Keratinocyte (primary cell): Measurements from ENCODE around the gene CASP14. TPM values are rescaled to one million over a fixed set of nuclear protein-coding genes. Genes with fewer than 3 reads are reported as not detected.

ENCODE experiments used
- DNase-seq: peaks from one replicate; pipeline ENCODE4 v3.0.0-alpha.2; 2011; ENCODE audit warnings: low read depth, missing footprints, low spot score
- FAIRE-seq: peaks from 2 replicates; lab custom pipeline; 2011; peaks lifted over from hg19 to GRCh38; lab: Jason Lieb, UNC
- H2AFZ ChIP-seq: 2 replicates; pipeline ENCODE4 v1.6.0; 2012; ENCODE audit warnings: low read length, control low read depth, inconsistent platforms; ENCODE audit not compliant: control insufficient read depth
- H3K27ac ChIP-seq: 2 replicates; pipeline ENCODE4 v1.5.1; 2011; ENCODE audit warnings: low read length; ENCODE audit not compliant: control insufficient read depth, insufficient read depth
- H3K27me3 ChIP-seq: 3 replicates; pipeline ENCODE4 v1.6.0; 2011; ENCODE audit warnings: low read length; ENCODE audit not compliant: control insufficient read depth, insufficient read depth; ENCODE audit errors: extremely low read depth
- H3K36me3 ChIP-seq, 2 experiments: 2 replicates in 1 of 2; 3 replicates in 1 of 2; pipeline ENCODE4 v1.5.1; 2011; ENCODE audit warnings: low read length in 2 of 2, mild to moderate bottlenecking in 1 of 2; ENCODE audit not compliant: control insufficient read depth in 2 of 2, insufficient read depth in 2 of 2; ENCODE audit errors: extremely low read depth in 1 of 2
- H3K4me1 ChIP-seq: 3 replicates; pipeline ENCODE4 v1.5.1; 2011; ENCODE audit warnings: low read length; ENCODE audit not compliant: control insufficient read depth, insufficient read depth; ENCODE audit errors: extremely low read depth
- H3K4me2 ChIP-seq: 3 replicates; pipeline ENCODE4 v1.6.0; 2011; ENCODE audit warnings: low read depth, low read length; ENCODE audit not compliant: control insufficient read depth, insufficient read depth; ENCODE audit errors: extremely low read depth
- H3K4me3 ChIP-seq, 3 experiments: fragments of 200-600 bp in 1 of 3; sonication (generic) in 1 of 3; 2 replicates in 2 of 3; 3 replicates in 1 of 3; pipeline ENCODE4 v1.5.1; 2011 to 2016; ENCODE audit warnings: low read length in 3 of 3, mild to moderate bottlenecking in 3 of 3, control low read depth in 2 of 3, inconsistent platforms in 1 of 3, low read depth in 1 of 3, mixed read lengths in 1 of 3, mixed run types in 1 of 3, moderate library complexity in 1 of 3; ENCODE audit not compliant: control insufficient read depth in 2 of 3, insufficient read depth in 2 of 3; ENCODE audit errors: extremely low read depth in 1 of 3
- H3K79me2 ChIP-seq: 2 replicates; pipeline ENCODE4 v1.6.0; 2012; ENCODE audit warnings: low read length; ENCODE audit not compliant: control insufficient read depth, insufficient read depth
- H3K9ac ChIP-seq: 3 replicates; pipeline ENCODE4 v1.6.0; 2011; ENCODE audit warnings: low read length; ENCODE audit not compliant: control insufficient read depth, insufficient read depth; ENCODE audit errors: extremely low read depth
- H3K9me1 ChIP-seq: 3 replicates; pipeline ENCODE4 v1.6.0; 2011; ENCODE audit warnings: low read length; ENCODE audit not compliant: control insufficient read depth, insufficient read depth; ENCODE audit errors: extremely low read depth
- H3K9me3 ChIP-seq: 2 replicates; pipeline ENCODE4 v1.5.1; 2012; ENCODE audit warnings: low read depth, low read length; ENCODE audit not compliant: control insufficient read depth
- H4K20me1 ChIP-seq: 3 replicates; pipeline ENCODE4 v1.6.0; 2011; ENCODE audit warnings: low read length; ENCODE audit not compliant: control insufficient read depth, insufficient read depth; ENCODE audit errors: extremely low read depth
- EZH2 ChIP-seq: IDR thresholded peaks from one replicate; pipeline ENCODE4 v1.6.1; 2012; ENCODE audit warnings: inconsistent platforms, mild to moderate bottlenecking, low read length, moderate library complexity
- dilution Hi-C: fragments of 300-500 bp; cut with MboI; formaldehyde crosslinking; loops from one replicate; pipeline ENCODE4 v1.7.0; 2020; ENCODE audit warnings: low sequenced_read_pairs; ENCODE audit not compliant: extremely low pct_ligation_motif_present
- polyA plus RNA-seq, 5 experiments: library from polyadenylated mRNA; depleted of rRNA in 3 of 5; stranded (reverse) in 3 of 5; stranded (forward) in 1 of 5; unstranded in 1 of 5; fragments of >200 nt; gene quantifications; 1 replicate in 1 of 5; 2 replicates in 3 of 5; 3 replicates in 1 of 5; pipeline versions ENCODE4 v1.2.1 to v1.2.3, GENCODE V29; 2011 to 2012; ENCODE audit warnings: missing spikeins in 2 of 5, low read depth in 1 of 5, low replicate concordance in 1 of 5
- TF ChIP-seq, protein P1 (sequence below), 3 experiments: IDR thresholded peaks in 1 of 3; conservative IDR thresholded peaks in 1 of 3; optimal IDR thresholded peaks in 1 of 3; 2 replicates in 2 of 3; 3 replicates in 1 of 3; pipeline versions ENCODE3 to v1.5.1; 2011; ENCODE audit warnings: low read length in 3 of 3, mild to moderate bottlenecking in 3 of 3, moderate library complexity in 2 of 3, control low read depth in 1 of 3, inconsistent platforms in 1 of 3; ENCODE audit not compliant: insufficient read depth in 2 of 3; ENCODE audit errors: extremely low read depth in 1 of 3

CASP14 gene
- polyA plus RNA-seq, 1 donor (not counting 4 experiments of a cell fraction or from before 2014, with no cell fraction given): 122 TPM

DNA sequence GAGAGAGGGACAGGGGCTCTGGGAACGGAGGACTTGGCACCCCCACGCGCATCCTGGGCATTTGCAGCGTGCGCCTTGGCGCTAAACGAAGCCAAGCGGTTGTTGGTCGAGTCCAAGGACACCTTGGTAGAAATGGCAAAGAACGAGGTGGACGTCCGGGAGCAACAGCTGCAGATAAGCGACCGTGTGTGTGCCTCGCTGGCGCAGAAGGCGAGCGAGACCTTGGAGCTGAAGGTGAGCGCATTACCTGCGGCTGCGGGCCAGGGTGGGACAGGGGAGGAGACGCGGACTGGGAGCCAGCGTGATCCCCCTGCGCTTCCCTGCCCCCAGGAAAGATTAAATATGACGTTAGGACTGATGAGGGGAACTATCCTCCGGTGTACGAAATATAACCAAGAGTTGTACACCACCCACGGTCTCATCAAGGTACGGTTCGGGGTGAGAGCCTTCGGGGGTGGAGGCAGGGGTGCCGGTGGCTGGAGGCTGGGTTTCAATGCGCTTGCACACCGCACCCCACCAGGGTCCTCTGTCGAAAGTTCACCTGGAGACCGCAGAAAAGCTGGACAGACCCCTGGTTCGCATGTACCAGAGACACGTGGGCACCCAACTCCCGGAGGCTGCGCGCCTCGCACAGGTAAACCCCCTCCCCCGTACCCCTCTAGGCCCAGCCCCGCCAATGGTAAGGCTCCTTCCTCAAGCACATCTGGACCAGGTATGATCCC, 27.8 kb upstream of the CASP14 start:
- Histone ChIP-seq H3K4me2 (no peak overlapping the region), H3K9me3 (no peaks in the 10 kb centered on the region), H4K20me1 (no peaks in the 10 kb centered on the region), H2AFZ (no peak overlapping the region), H3K4me3 (no peak overlapping the region), H3K79me2 (no peaks in the 10 kb centered on the region), H3K27me3 (no peaks in the 10 kb centered on the region), H3K4me1 (no peaks in the 10 kb centered on the region), H3K36me3 (no peaks in the 10 kb centered on the region), H3K9me1 (no peaks in the 10 kb centered on the region), H3K27ac (no peak overlapping the region), H3K9ac (no peak overlapping the region)
- dilution Hi-C loops: no loop called here
- TF ChIP-seq, protein P1, sequence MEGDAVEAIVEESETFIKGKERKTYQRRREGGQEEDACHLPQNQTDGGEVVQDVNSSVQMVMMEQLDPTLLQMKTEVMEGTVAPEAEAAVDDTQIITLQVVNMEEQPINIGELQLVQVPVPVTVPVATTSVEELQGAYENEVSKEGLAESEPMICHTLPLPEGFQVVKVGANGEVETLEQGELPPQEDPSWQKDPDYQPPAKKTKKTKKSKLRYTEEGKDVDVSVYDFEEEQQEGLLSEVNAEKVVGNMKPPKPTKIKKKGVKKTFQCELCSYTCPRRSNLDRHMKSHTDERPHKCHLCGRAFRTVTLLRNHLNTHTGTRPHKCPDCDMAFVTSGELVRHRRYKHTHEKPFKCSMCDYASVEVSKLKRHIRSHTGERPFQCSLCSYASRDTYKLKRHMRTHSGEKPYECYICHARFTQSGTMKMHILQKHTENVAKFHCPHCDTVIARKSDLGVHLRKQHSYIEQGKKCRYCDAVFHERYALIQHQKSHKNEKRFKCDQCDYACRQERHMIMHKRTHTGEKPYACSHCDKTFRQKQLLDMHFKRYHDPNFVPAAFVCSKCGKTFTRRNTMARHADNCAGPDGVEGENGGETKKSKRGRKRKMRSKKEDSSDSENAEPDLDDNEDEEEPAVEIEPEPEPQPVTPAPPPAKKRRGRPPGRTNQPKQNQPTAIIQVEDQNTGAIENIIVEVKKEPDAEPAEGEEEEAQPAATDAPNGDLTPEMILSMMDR (optimal IDR thresholded peaks at IDR 0.05 in 1 of 3, IDR thresholded peaks at IDR 0.05 in 1 of 3, conservative IDR thresholded peaks at IDR 0.05 in 1 of 3; ENCODE audit: extremely low read depth in 1 of 3, insufficient read depth in 2 of 3, low read length in 3 of 3): no peak
- TF ChIP-seq EZH2: no peak
- FAIRE-seq: no peak
- no peak for DNase-seq

DNA sequence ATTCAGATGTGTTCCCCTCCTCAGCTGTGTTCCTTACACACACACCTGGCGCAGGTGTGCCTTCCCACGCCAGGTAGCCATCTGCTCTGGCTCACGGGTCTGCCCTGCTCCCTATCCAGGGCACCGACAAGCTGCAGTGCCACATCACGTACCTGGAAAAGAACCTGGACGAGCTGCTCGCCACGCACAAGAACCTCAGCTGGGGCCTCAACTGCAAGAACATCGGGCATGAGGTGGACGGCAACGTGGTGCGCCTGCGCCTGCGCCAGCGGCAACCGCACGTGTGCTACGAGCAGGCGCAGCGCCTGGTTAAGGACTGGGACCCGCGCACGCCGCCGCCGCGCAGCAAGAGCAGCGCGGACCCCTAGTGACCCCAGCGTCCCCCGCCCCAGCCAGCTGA, 26.5 kb upstream of the CASP14 start:
- dilution Hi-C loops: no loop called here
- H3K9me3 ChIP-seq: no peaks in the 10 kb centered on the region
- H3K79me2 ChIP-seq: no peaks in the 10 kb centered on the region
- no peak for DNase-seq
- no peak overlapping the region for H3K9ac ChIP-seq
- H3K4me3 ChIP-seq: no peak overlapping the region
- no peak overlapping the region for H2AFZ ChIP-seq
- no peaks in the 10 kb centered on the region for H4K20me1 ChIP-seq
- FAIRE-seq: no peak
- peaks cover 3% of the 10 kb centered on the region for H3K4me1 ChIP-seq
- no peak overlapping the region for H3K4me2 ChIP-seq
- no peaks in the 10 kb centered on the region for H3K27me3 ChIP-seq
- no peaks in the 10 kb centered on the region for H3K36me3 ChIP-seq
- H3K9me1 ChIP-seq: no peaks in the 10 kb centered on the region
- no peak overlapping the region for H3K27ac ChIP-seq
- TF ChIP-seq EZH2: no peak
- TF ChIP-seq, protein P1 (optimal IDR thresholded peaks at IDR 0.05 in 1 of 3, IDR thresholded peaks at IDR 0.05 in 1 of 3, conservative IDR thresholded peaks at IDR 0.05 in 1 of 3; ENCODE audit: extremely low read depth in 1 of 3, insufficient read depth in 2 of 3, low read length in 3 of 3): no peak
